Endothelial cell (in vitro differentiated cells): ENCODE data around the gene MROH7. TPM values are rescaled to one million over a fixed set of nuclear protein-coding genes. Genes with fewer than 3 reads are reported as not detected.
A peak's percentile ranks its signal among the peaks of the same experiment; 100 is the strongest.

Source experiments
- DNase-seq: peaks from one replicate; pipeline ENCODE4 v3.0.0; 2021; ENCODE audit warnings: low spot score
- H3K27ac Mint-ChIP-seq: one replicate; pipeline ENCODE4 v1.8.0; 2021; ENCODE audit warnings: mixed read lengths, inconsistent platforms; ENCODE audit not compliant: unreplicated experiment
- H3K27me3 Mint-ChIP-seq: one replicate; pipeline ENCODE4 v1.8.0; 2021; ENCODE audit warnings: mild to moderate bottlenecking, moderate library complexity, mixed read lengths, inconsistent platforms; ENCODE audit not compliant: unreplicated experiment
- H3K36me3 Mint-ChIP-seq: one replicate; pipeline ENCODE4 v1.8.0; 2021; ENCODE audit warnings: mild to moderate bottlenecking, low read depth, mixed read lengths, inconsistent platforms; ENCODE audit not compliant: unreplicated experiment
- H3K4me1 Mint-ChIP-seq: one replicate; pipeline ENCODE4 v1.8.0; 2021; ENCODE audit warnings: mild to moderate bottlenecking, mixed read lengths, inconsistent platforms; ENCODE audit not compliant: unreplicated experiment
- H3K4me3 Mint-ChIP-seq: one replicate; pipeline ENCODE4 v1.8.0; 2021; ENCODE audit warnings: mild to moderate bottlenecking, mixed read lengths, inconsistent platforms; ENCODE audit not compliant: unreplicated experiment
- H3K9me3 Mint-ChIP-seq: one replicate; pipeline ENCODE4 v1.8.0; 2021; ENCODE audit warnings: mixed read lengths, inconsistent platforms; ENCODE audit not compliant: unreplicated experiment
- total RNA-seq: library from RNA; stranded (reverse); fragmentation: NEBNext Ultra II Directional; extraction: Animal tissue kit (Norgen Biotek cat#: 25700); gene quantifications from one replicate; pipeline ENCODE4 v1.2.1, GENCODE V29; 2021; ENCODE audit not compliant: unreplicated experiment
- TF ChIP-seq, protein P1 (sequence below): fragments of 200-600 bp; sonication (generic); IDR thresholded peaks from one replicate; pipeline ENCODE4 v1.5.0; 2021; ENCODE audit warnings: antibody characterized with exemption; ENCODE audit not compliant: unreplicated experiment

MROH7 gene
- total RNA-seq, 1 donor from 2014 or later = 3.3 TPM

DNA sequence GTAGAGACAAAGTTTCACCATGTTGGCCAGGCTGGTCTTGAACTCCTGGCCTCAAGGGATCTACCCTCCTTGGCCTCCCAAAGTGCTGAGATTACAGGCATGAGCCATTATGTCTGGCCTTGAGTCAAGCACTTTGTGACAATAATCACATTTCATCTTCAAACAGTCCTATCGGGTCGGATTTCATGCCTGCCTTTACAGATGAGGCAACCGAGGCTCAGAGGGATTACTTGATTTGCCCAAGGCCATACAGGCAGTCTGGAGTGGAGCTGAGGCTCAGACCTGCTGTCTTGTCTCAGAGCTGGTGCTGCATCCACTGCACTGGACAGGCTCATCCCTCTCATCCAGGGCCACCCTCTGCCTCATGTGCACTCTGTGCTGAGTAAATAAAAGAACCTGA, 44.8 kb upstream of the MROH7 start:
- Mint-ChIP-seq H3K36me3 (peaks cover 28% of the 10 kb centered on the region), H3K27ac (no peak overlapping the region), H3K27me3 (peaks cover 2% of the 10 kb centered on the region), H3K4me3 (no peak overlapping the region), H3K4me1 (peaks cover 15% of the 10 kb centered on the region), H3K9me3 (no peaks in the 10 kb centered on the region)
- DNase-seq = no peak
- TF ChIP-seq, protein P1, sequence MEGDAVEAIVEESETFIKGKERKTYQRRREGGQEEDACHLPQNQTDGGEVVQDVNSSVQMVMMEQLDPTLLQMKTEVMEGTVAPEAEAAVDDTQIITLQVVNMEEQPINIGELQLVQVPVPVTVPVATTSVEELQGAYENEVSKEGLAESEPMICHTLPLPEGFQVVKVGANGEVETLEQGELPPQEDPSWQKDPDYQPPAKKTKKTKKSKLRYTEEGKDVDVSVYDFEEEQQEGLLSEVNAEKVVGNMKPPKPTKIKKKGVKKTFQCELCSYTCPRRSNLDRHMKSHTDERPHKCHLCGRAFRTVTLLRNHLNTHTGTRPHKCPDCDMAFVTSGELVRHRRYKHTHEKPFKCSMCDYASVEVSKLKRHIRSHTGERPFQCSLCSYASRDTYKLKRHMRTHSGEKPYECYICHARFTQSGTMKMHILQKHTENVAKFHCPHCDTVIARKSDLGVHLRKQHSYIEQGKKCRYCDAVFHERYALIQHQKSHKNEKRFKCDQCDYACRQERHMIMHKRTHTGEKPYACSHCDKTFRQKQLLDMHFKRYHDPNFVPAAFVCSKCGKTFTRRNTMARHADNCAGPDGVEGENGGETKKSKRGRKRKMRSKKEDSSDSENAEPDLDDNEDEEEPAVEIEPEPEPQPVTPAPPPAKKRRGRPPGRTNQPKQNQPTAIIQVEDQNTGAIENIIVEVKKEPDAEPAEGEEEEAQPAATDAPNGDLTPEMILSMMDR = no peak

DNA sequence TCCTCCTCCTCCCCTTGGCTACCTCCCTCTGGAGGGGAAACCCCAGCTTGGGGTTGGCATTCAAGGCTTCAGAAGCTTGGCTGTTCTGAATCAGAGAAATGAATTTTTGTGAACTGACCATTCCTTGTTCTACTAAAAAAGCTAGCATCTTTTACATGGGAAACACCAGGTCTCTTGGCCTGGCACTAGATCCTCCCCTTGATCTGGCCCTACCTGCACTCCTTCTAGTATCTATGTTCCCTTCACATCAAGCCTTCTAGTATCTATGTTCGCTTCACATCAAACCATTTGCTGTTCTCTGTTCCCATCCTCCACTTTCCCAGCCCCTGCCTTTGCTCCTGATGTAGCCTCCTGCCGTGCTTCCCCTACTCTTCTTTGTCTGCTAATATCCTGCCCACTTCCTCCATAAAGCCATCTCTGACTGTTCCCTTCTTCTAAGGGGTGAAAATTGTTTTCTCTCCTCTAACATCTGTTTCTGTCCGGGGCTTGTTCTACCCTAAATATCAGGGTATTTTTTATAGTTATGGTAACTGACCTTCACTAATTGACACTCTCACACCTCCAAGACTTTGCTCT, 44.0 kb upstream of the MROH7 start:
- Mint-ChIP-seq H3K4me1 (peaks cover 18% of the 10 kb centered on the region), H3K36me3 (peaks cover 28% of the 10 kb centered on the region), H3K27ac (peak overlapping the region; percentile 77), H3K27me3 (peaks cover 2% of the 10 kb centered on the region), H3K4me3 (peak overlapping the region; percentile 20), H3K9me3 (no peaks in the 10 kb centered on the region)
- no peak for DNase-seq
- TF ChIP-seq, protein P1 = no peak

DNA sequence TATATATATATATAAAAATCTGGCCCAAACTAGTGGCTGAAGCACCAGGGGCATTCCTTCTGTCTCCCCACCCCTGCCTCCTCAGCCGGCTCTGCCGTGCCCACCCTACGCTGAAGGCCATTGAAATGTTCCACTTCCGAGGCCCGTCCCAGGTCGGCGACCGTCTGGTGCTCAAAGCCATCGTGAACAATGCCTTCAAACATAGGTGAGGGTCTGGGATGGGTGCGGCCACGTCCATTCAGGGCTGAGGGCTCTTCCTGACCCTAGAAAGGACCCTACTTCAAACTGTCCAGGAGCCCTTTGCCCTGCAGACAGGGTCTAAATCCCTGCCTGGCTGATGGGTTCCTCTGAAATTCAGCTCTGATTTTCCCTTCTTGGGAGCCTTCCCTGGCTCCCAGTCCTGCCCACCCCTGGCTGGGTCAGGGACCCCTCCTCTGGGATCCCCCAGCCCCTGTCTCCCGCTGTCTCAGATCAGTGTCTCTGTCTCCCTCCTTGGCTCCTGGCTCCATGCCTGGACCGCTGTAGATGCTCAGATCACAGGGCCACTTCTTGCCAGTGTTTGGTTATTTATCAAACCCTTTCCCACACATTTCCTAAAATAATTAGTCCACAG, 42.3 kb upstream of the MROH7 start:
- DNase-seq = no peak
- no peaks in the 10 kb centered on the region for H3K9me3 Mint-ChIP-seq
- peak overlapping the region; percentile 72 for H3K27ac Mint-ChIP-seq
- TF ChIP-seq, protein P1 = no peak
- peaks cover 18% of the 10 kb centered on the region for H3K4me1 Mint-ChIP-seq
- H3K27me3 Mint-ChIP-seq = peaks cover 2% of the 10 kb centered on the region
- no peak overlapping the region for H3K4me3 Mint-ChIP-seq
- peaks cover 30% of the 10 kb centered on the region for H3K36me3 Mint-ChIP-seq

DNA sequence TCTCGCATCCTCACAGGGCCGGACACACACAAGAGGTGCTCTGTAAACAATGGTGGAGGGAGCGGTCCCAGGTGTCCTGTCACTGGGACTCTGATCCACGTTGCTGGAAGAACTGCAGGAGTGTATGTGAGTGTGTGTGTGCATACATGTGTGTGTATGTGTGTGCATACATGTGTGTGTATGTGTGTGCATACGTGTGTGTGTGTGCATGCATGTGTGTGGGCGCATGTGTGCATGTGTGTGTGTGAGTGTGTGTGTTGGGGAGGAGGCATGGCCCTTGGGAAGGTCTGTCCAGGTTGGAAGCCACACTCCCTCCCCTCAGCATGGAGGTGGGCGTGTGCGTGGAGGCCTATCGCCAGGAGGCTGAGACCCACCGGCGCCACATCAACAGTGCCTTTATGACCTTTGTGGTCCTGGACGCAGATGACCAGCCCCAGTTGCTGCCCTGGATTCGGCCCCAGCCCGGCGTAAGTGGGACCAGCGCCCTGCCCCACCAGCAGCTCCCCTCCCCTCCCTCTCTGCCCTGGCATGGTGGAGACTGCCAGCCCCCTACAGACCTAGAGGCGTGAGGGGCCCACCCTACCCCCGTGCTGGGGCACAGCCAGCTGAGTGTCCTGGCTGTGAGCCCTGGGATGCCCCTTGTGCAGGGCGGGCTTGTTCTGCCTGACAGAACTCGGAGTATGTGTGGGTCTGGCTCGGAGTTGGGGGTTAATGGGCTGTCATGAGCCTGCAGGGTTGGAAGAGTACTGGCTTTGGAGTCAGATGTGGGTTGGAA, 40.5 kb upstream of the MROH7 start:
- H3K4me3 Mint-ChIP-seq = peak overlapping the region; percentile 34
- peaks cover 8% of the 10 kb centered on the region for H3K27me3 Mint-ChIP-seq
- peaks cover 27% of the 10 kb centered on the region for H3K4me1 Mint-ChIP-seq
- DNase-seq = no peak
- no peaks in the 10 kb centered on the region for H3K9me3 Mint-ChIP-seq
- H3K27ac Mint-ChIP-seq = no peak overlapping the region
- TF ChIP-seq, protein P1 = no peak
- peaks cover 45% of the 10 kb centered on the region for H3K36me3 Mint-ChIP-seq

DNA sequence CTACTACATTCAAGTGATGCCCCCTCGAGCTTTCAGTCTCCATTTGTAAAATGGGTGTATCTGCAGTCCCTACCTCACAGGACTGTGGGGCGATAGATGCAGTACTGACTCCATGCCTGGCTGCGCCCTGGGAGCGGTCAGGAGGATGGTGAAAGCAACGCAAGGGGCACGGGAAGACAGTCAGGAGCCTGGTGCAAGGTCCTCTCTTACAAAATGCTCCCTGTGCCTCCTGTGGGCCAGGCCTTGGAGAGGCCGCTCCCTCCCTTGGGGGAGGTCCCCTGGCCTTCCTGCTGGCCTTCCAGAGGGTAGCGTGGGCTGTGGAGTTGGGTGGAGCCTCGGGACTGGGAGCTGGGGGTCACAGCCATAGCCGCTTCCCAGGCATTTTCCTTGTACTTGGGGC, 39.9 kb upstream of the MROH7 start:
- TF ChIP-seq, protein P1 = no peak
- Mint-ChIP-seq H3K4me1 (peaks cover 25% of the 10 kb centered on the region), H3K9me3 (no peaks in the 10 kb centered on the region), H3K4me3 (peak overlapping the region; percentile 25), H3K27ac (no peak overlapping the region), H3K27me3 (peaks cover 8% of the 10 kb centered on the region), H3K36me3 (peaks cover 43% of the 10 kb centered on the region)
- DNase-seq = no peak
